Loucy (cell line): ENCODE measurements around the gene PIK3CD.

Source experiments
- EZH2phosphoT487 ChIP-seq: fragments of 200-600 bp; IDR thresholded peaks from 2 replicates; pipeline ENCODE4 v1.6.1; 2018; ENCODE audit warnings: antibody characterized with exemption, mild to moderate bottlenecking, moderate library complexity, borderline replicate concordance
- TF ChIP-seq, protein P1 (sequence below): fragments of 200-600 bp; sonication (generic); conservative IDR thresholded peaks from 2 replicates; pipeline ENCODE4 v1.5.1; 2014; ENCODE audit warnings: mild to moderate bottlenecking, antibody characterized with exemption, low read length

DNA sequence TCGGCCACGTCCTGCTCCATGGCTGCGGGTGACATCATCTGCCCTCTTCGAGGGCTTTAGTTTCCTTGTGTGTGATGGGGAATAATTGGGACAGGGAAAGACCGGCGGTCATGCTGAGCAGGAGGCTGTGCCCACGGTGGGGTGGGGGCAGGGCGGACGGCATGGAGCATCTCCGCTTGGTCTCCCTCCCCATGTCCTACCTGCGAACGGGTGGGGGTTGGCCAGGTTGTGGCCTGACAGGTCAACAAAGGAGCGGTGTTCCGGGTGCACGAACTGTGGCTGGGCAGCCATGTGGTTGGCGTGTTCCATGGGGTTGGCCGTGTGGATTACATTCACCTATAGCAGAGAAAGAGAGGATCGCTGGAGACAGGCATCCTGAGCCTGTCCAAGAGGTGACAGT, 80.0 kb downstream of the PIK3CD start:
- TF ChIP-seq, protein P1, sequence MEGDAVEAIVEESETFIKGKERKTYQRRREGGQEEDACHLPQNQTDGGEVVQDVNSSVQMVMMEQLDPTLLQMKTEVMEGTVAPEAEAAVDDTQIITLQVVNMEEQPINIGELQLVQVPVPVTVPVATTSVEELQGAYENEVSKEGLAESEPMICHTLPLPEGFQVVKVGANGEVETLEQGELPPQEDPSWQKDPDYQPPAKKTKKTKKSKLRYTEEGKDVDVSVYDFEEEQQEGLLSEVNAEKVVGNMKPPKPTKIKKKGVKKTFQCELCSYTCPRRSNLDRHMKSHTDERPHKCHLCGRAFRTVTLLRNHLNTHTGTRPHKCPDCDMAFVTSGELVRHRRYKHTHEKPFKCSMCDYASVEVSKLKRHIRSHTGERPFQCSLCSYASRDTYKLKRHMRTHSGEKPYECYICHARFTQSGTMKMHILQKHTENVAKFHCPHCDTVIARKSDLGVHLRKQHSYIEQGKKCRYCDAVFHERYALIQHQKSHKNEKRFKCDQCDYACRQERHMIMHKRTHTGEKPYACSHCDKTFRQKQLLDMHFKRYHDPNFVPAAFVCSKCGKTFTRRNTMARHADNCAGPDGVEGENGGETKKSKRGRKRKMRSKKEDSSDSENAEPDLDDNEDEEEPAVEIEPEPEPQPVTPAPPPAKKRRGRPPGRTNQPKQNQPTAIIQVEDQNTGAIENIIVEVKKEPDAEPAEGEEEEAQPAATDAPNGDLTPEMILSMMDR: no peak
- TF ChIP-seq EZH2phosphoT487: no peak
